Effector memory CD4-positive, alpha-beta T cell (primary cell): ENCODE measurements around the gene PFAS.

Source experiments
- DNase-seq, 3 donors: peaks; one replicate each; pipeline ENCODE4 v3.0.0-alpha.2; 2020
- H3K27ac ChIP-seq: 2 replicates; pipeline ENCODE4 v1.7.0; 2013; ENCODE audit warnings: mild to moderate bottlenecking, low read length, moderate library complexity; ENCODE audit not compliant: insufficient read depth, poor library complexity, severe bottlenecking
- H3K27me3 ChIP-seq: replicated peaks from 2 replicates; pipeline ENCODE4 v1.7.0; 2013; ENCODE audit warnings: mild to moderate bottlenecking, low read length; ENCODE audit not compliant: insufficient read depth, control insufficient read depth, poor library complexity, severe bottlenecking
- H3K36me3 ChIP-seq: 2 replicates; pipeline ENCODE4 v1.7.0; 2013; ENCODE audit warnings: mild to moderate bottlenecking, low read length, moderate library complexity; ENCODE audit not compliant: control insufficient read depth, insufficient read depth
- H3K4me1 ChIP-seq: 2 replicates; pipeline ENCODE4 v1.7.0; 2013; ENCODE audit warnings: low read length, mild to moderate bottlenecking; ENCODE audit not compliant: control insufficient read depth, insufficient read depth, poor library complexity, severe bottlenecking
- H3K4me3 ChIP-seq: 2 replicates; pipeline ENCODE4 v1.7.0; 2013; ENCODE audit warnings: low read length, low read depth, mild to moderate bottlenecking; ENCODE audit not compliant: insufficient read depth, poor library complexity, severe bottlenecking
- H3K9me3 ChIP-seq: 2 replicates; pipeline ENCODE4 v1.7.0; 2013; ENCODE audit warnings: mild to moderate bottlenecking, low read length, moderate library complexity; ENCODE audit not compliant: control insufficient read depth

Gene PFAS

DNA sequence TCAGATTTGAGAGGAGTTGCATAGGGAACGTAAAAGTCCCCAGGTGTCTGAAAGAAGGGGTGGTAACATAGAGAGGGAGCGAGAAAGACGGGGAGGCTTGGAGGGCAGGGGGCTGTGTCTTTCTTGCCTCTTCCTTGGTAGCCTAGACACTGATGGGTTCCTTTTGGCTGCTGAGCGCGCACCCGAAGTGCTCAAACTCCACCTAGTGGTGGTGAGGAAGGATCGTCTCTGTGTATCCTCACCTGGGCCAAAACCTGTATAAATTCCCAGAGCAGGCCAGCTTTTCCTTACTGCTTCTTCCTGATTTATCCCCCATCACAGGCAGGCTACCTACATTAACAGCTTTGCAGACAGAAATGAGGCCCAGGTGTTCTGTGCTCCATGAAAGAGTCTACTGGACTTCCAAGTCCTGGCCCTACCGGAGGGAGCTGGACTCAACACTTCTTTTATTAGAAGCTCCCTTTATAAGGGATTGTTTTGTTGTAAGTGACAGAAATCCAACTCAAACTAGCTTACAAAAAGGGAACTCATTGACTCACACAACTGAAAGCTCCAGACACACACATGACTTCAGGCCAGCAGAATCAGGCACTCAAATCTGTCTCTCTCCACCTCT, 51.6 kb downstream of the PFAS start:
- no peaks in the 10 kb centered on the region for H3K9me3 ChIP-seq
- H3K36me3 ChIP-seq = no peaks in the 10 kb centered on the region
- H3K27me3 ChIP-seq = no peaks in the 10 kb centered on the region
- peak; percentile 37 to 46 (median 37) for DNase-seq
- no peak overlapping the region for H3K27ac ChIP-seq
- H3K4me1 ChIP-seq = no peaks in the 10 kb centered on the region
- H3K4me3 ChIP-seq = no peak overlapping the region

DNA sequence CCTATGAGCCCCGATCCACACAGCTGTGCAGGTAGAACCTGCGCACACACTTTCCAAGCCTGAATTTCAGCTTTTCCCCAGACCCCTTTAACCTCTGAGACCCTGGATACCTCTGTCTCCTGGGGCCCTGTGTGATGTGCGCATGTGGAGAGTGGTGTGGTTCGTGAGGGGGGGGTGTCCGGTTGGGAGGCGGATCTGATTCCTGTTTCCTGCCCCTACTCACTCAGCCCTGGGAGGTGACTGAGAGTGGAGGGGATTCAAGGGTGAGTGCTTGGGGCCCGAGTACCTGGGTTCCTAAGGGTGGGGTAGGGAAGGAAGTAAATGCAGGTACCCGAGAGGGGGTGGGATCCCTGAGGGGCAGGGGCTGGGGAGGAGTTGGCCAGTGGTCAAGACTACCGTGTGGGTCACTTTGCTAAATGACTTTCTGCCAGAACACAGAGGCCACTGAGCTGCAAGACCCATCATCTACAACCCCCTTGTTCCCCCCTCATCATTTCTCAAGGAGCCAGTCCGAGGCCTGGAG, 61.6 kb downstream of the PFAS start:
- no peaks in the 10 kb centered on the region for H3K9me3 ChIP-seq
- H3K36me3 ChIP-seq = no peaks in the 10 kb centered on the region
- H3K27ac ChIP-seq = no peak overlapping the region
- no peak for DNase-seq
- no peak overlapping the region for H3K4me3 ChIP-seq
- H3K27me3 ChIP-seq = no peaks in the 10 kb centered on the region
- no peaks in the 10 kb centered on the region for H3K4me1 ChIP-seq

DNA sequence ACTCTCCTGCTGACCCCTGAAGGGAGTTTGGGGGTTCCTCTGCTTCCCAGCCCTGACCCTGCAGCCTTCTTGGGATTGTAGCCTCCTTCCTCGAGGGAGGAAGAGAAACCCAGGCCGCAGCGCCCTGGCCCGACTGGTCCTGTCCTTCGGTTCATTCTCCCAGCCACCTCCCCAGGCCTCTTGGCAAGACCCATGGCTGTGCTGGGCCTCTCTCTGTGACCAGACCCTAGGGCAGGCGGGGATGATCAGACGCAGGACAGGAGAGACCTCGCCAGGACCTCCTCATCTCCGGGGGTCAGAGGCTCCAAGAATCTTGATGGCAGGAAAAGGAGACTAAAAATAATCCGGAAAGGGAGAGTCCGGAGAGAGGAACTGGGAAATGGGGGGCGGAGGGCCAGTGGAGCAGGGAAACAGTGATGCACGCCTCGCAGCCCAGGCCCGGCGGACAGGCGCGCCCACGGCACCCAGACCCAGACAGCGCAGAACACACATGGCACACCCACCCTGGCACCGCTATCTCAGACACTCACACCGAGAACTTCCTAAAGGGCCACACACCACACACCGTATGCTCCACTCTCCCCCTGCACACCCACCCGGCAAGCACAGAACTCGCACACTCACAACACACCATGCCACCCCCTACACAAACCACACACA, 62.2 kb downstream of the PFAS start:
- no peaks in the 10 kb centered on the region for H3K4me1 ChIP-seq
- no peak overlapping the region for H3K27ac ChIP-seq
- H3K36me3 ChIP-seq = no peaks in the 10 kb centered on the region
- H3K9me3 ChIP-seq = no peaks in the 10 kb centered on the region
- DNase-seq = no peak
- H3K4me3 ChIP-seq = no peak overlapping the region
- H3K27me3 ChIP-seq = no peaks in the 10 kb centered on the region

DNA sequence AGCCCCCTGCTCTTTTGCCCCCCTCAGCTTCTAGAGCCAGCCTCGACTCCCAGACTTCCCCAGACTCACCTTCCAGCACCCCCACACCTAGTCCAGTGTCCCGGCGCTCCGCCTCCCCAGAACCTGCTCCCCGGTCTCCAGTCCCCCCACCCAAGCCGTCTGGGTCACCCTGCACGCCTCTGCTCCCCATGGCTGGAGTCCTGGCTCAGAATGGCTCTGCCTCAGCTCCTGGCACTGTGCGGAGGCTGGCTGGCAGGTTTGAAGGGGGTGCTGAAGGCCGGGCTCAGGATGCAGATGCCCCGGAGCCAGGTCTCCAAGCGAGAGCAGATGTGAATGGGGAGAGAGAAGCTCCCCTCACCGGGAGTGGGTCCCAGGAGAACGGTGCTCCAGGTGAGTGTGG, 63.2 kb downstream of the PFAS start:
- DNase-seq = no peak
- Histone ChIP-seq H3K27ac (no peak overlapping the region), H3K4me1 (no peaks in the 10 kb centered on the region), H3K27me3 (no peaks in the 10 kb centered on the region), H3K9me3 (no peaks in the 10 kb centered on the region), H3K4me3 (no peak overlapping the region), H3K36me3 (no peaks in the 10 kb centered on the region)

DNA sequence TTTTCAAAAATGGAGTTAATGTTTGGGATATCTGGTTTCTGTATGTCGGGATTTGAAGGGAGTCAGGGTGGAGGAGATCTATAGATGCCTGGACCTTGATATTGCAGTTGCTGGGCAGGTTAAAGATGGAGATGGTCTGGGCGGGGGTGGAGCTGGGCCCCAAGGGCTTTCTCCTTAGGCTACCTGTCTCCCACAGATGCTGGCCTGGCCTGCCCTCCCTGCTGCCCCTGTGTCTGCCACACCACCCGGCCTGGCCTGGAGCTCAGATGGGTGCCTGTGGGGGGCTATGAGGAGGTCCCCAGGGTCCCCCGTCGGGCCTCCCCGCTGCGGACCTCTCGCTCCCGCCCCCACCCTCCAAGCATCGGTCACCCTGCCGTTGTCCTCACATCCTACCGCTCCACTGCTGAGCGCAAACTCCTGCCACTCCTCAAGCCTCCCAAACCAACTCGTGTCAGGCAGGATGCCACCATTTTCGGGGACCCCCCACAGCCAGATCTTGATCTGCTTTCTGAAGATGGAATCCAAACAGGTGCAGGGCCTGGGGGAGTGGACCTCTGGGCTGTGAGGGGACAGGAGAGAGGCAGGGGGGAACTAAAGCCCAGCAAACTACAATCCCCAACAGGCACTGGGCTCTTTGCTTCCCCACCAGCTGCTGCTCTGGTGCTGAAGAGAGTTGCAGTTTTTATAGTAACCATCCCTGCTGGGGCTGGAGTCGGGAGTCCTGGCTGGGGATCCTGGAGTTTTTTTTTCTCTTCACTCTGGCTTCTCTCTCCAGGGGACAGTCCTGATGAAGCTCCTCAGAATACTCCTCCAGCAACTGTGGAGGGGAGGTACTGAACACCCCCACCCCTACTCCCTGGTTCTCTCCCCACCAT, 63.9 kb downstream of the PFAS start:
- H3K4me3 ChIP-seq = no peak overlapping the region
- no peaks in the 10 kb centered on the region for H3K4me1 ChIP-seq
- DNase-seq = no peak
- H3K36me3 ChIP-seq = no peaks in the 10 kb centered on the region
- no peak overlapping the region for H3K27ac ChIP-seq
- no peaks in the 10 kb centered on the region for H3K9me3 ChIP-seq
- no peaks in the 10 kb centered on the region for H3K27me3 ChIP-seq

DNA sequence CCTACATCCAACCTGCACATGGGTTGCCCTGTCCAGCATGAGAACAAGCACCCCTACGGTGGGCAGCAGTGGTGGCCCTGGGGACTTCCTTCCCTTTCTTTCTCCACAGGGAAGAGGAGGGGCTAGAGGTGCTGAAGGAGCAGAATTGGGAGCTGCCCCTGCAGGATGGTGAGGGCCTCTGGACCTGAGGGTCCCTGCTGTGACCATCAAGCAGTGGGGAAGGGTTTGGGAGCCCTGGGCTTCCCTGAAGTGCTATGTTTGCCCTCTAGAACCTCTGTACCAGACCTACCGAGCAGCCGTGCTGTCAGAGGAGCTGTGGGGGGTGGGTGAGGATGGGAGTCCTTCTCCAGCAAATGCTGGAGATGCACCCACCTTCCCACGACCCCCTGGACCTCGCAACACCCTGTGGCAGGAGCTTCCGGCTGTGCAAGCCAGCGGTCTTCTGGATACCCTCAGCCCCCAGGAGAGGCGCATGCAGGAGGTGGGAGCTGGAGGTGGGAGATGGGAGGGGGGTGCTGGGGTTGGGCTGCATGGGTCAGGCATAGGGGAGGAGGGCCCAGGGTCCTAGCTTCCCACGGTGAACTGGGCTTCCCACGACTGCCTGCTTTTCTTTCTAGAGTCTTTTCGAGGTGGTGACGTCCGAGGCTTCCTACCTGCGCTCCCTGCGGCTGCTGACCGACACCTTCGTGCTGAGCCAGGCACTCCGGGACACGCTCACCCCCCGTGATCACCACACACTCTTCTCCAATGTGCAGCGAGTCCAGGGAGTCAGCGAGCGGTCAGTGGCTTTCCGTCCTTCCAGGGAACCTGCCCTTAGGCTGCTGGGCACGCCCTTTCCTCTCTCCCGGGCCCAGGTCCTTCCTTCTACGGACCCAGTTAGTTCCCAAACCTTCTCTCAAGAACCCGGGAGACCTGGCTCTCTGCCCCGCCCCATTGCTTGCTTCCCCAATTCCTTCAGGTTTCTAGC, 66.0 kb downstream of the PFAS start:
- Histone ChIP-seq H3K27ac (no peak overlapping the region), H3K4me3 (no peak overlapping the region), H3K4me1 (no peaks in the 10 kb centered on the region), H3K9me3 (no peaks in the 10 kb centered on the region), H3K27me3 (no peaks in the 10 kb centered on the region), H3K36me3 (no peaks in the 10 kb centered on the region)
- DNase-seq = no peak

DNA sequence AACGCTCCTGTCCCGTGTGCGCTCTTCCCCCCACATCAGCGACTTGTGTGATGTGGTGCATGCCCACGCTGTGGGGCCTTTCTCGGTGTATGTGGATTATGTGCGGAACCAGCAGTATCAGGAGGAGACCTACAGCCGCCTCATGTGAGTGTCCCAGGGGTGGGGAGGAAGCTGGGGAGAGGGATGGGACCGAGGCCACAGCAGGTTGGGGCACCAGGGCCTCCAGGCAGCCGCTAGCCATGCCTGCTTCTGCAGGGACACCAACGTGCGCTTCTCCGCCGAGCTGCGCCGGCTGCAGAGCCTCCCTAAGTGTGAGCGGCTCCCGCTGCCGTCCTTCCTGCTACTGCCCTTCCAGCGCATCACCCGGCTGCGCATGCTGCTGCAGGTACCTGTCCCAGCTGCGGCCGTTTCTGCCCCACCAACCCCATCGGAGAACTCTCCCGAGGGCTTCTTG, 66.7 kb downstream of the PFAS start:
- Histone ChIP-seq H3K27me3 (no peaks in the 10 kb centered on the region), H3K4me1 (no peaks in the 10 kb centered on the region), H3K36me3 (no peaks in the 10 kb centered on the region), H3K4me3 (no peak overlapping the region), H3K9me3 (no peaks in the 10 kb centered on the region), H3K27ac (no peak overlapping the region)
- DNase-seq = no peak

DNA sequence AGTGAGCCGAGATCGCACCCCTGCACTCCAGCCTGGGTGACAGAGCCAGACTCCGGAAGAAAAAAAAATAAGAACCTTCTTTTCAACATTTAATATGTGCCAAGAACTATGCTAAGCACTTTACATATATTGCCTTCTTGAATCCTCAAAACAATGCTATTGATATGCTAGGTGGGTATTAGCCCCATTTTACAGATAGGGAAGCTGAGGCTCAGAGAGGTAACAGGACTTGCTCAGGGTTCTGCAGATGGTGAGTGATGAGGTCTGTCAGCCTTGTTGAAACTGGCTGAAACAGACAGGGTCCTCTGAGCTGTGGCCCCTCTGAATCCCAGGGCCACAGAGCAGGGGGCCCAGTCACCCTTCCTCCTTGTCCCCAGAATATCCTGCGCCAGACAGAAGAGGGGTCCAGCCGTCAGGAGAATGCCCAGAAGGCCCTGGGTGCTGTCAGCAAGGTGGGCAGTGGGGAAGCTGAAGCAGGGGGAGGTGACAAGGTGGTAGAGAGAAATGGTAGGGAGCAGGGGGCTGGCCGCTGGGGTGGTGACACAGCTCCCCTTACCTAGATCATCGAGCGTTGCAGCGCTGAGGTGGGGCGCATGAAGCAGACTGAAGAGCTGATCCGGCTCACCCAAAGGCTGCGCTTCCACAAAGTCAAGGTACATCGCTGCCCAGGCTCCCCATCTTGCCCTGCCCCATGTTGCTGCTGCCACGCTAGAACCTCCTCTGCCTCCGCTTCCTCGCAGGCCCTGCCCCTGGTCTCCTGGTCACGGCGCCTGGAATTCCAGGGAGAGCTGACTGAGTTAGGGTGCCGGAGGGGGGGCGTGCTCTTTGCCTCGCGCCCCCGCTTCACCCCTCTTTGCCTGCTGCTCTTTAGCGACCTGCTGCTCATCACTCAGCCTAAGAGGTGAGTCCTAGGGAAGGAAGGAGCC, 69.2 kb downstream of the PFAS start:
- Histone ChIP-seq H3K27me3 (no peaks in the 10 kb centered on the region), H3K9me3 (no peaks in the 10 kb centered on the region)

More for the DNA sequence above, 69.2 kb downstream of the PFAS start:
- Histone ChIP-seq H3K4me3 (no peak overlapping the region), H3K36me3 (no peaks in the 10 kb centered on the region), H3K4me1 (no peaks in the 10 kb centered on the region), H3K27ac (no peak overlapping the region)
- no peak for DNase-seq
